ENCODE results near the gene MNX1.

- no peak for TF ChIP-seq CTCF (IDR thresholded peaks at IDR 0.05)
- no peak for TF ChIP-seq POLR2AphosphoS5 (IDR thresholded peaks at IDR 0.05)
- TF ChIP-seq POLR2A (IDR thresholded peaks at IDR 0.05): no peak
These were observed 14.3 kb upstream of the MNX1 start for GRCh38 chr7:157024716-157025115.
